Neural progenitor cell (in vitro differentiated cells): Measurements from ENCODE around the gene PTPRN2. TPM values are rescaled to one million over a fixed set of nuclear protein-coding genes. Genes with fewer than 3 reads are reported as not detected.

Source experiments
- DNase-seq: peaks from one replicate; pipeline ENCODE4 v3.0.0-alpha.2; 2016; ENCODE audit warnings: low spot score
- H2AFZ ChIP-seq: fragments of 200-600 bp; sonication (generic); replicated peaks from 2 replicates; pipeline ENCODE4 v1.6.1; 2016; ENCODE audit warnings: antibody characterized with exemption
- H3F3A ChIP-seq: fragments of 200-600 bp; sonication (generic); 2 replicates; pipeline ENCODE4 v1.6.1; 2016; ENCODE audit warnings: antibody characterized with exemption, low read depth
- H3K27ac ChIP-seq: fragments of 200-600 bp; sonication (generic); 2 replicates; pipeline ENCODE4 v1.5.1; 2016; ENCODE audit warnings: mild to moderate bottlenecking
- H3K27me3 ChIP-seq: fragments of 200-600 bp; sonication (generic); 2 replicates; pipeline ENCODE4 v1.6.1; 2016; ENCODE audit warnings: mild to moderate bottlenecking, moderate library complexity
- H3K36me3 ChIP-seq: fragments of 200-600 bp; sonication (generic); 2 replicates; pipeline ENCODE4 v1.5.1; 2016
- H3K4me1 ChIP-seq: fragments of 200-600 bp; sonication (generic); 2 replicates; pipeline ENCODE4 v1.6.1; 2016; ENCODE audit warnings: mixed run types
- H3K4me2 ChIP-seq: fragments of 200-600 bp; sonication (generic); 2 replicates; pipeline ENCODE4 v1.6.1; 2016
- H3K4me3 ChIP-seq: fragments of 200-600 bp; sonication (generic); 2 replicates; pipeline ENCODE4 v1.5.1; 2016
- H3K79me2 ChIP-seq: fragments of 200-600 bp; sonication (generic); 2 replicates; pipeline ENCODE4 v1.6.1; 2016; ENCODE audit warnings: low read depth
- H3K9ac ChIP-seq: fragments of 200-600 bp; sonication (generic); 2 replicates; pipeline ENCODE4 v1.6.1; 2016
- H3K9me3 ChIP-seq: fragments of 200-600 bp; sonication (generic); 2 replicates; pipeline ENCODE4 v1.5.1; 2016; ENCODE audit warnings: low read depth
- H4K20me1 ChIP-seq: fragments of 200-600 bp; sonication (generic); 2 replicates; pipeline ENCODE4 v1.6.1; 2016; ENCODE audit warnings: low read depth
- H3K27ac Mint-ChIP-seq: 3 replicates; pipeline ENCODE4 v1.8.0; 2021; ENCODE audit warnings: mixed read lengths
- H3K27me3 Mint-ChIP-seq: 2 replicates; pipeline ENCODE4 v1.8.0; 2022; ENCODE audit warnings: low read depth, mild to moderate bottlenecking, inconsistent platforms, moderate library complexity, mixed read lengths; ENCODE audit not compliant: insufficient read depth
- H3K36me3 Mint-ChIP-seq: 3 replicates; pipeline ENCODE4 v1.8.0; 2021; ENCODE audit warnings: mixed read lengths
- H3K4me1 Mint-ChIP-seq: 3 replicates; pipeline ENCODE4 v1.8.0; 2021; ENCODE audit warnings: mixed read lengths
- H3K4me3 Mint-ChIP-seq: 3 replicates; pipeline ENCODE4 v1.8.0; 2021; ENCODE audit warnings: mild to moderate bottlenecking, moderate library complexity, mixed read lengths
- H3K9me3 Mint-ChIP-seq: 3 replicates; pipeline ENCODE4 v1.8.0; 2020; ENCODE audit warnings: mixed read lengths
- EZH2 ChIP-seq: fragments of 200-600 bp; sonication (generic); IDR thresholded peaks from 2 replicates; pipeline ENCODE4 v1.6.1; 2017; ENCODE audit warnings: antibody characterized with exemption, mild to moderate bottlenecking, moderate library complexity
- EZH2phosphoT487 ChIP-seq: fragments of 200-600 bp; sonication (generic); IDR thresholded peaks from 2 replicates; pipeline ENCODE4 v1.6.1; 2017; ENCODE audit warnings: antibody characterized with exemption
- total RNA-seq: library from RNA; depleted of rRNA; stranded (reverse); fragments of >200 nt; gene quantifications from 2 replicates; pipeline ENCODE4 v1.2.3, GENCODE V29; 2015; ENCODE audit warnings: low replicate concordance
- TF ChIP-seq, protein P1 (sequence below): fragments of 200-600 bp; sonication (generic); IDR thresholded peaks from 2 replicates; pipeline ENCODE4 v1.5.1; 2017; ENCODE audit warnings: antibody characterized with exemption, mild to moderate bottlenecking

Gene PTPRN2
- total RNA-seq, 1 donor from 2014 or later: 3.0 TPM

DNA sequence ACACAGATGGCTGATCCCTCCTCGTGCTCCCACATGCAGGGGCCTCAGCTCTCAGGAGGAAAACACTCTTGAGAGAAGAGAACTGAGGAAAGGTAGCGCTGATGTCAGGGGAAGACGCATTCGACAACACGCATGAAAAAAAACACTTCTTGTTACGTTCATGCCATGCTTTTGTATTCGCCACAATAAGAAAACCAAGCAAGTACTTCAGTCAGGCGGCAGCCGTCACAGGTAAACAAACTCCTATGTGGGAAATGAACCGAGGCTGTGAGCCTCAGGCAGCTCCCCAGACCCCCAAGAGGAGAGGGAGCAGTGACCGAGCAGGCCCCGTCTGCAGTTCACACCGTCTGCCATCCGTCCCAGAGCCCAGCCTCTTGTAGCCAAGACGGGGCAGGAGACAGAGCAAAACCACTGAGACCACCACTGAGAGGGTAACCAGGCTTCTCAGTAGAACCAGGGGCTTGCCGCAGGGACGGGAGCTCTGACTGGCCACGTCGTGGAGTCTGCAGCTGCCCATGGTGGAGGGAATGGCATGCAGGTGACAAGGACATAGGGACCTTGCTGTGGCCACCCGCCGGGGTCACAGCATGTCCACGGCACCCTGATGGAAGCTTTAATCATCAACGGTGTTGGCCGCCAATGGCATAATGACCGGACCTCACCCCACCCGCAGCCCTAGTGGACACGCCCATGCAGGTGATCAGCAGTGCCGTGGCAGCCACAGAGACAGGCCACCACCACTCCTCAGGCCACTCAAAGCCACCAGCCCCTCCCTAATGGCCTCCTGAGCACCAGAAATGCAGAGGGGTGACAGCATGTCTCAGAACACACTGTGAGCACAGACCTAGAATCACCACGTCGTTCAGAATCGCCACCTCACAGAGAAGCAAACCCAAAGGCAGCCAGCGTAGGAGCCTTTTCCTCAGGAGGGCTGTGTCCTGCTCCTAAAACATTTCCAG, 304.3 kb downstream of the PTPRN2 start:
- Histone ChIP-seq H3K36me3 (peaks cover 6% of the 10 kb centered on the region), H4K20me1 (no peaks in the 10 kb centered on the region), H3K9me3 (peaks cover 17% of the 10 kb centered on the region), H2AFZ (no peak overlapping the region), H3F3A (no peaks in the 10 kb centered on the region), H3K79me2 (no peaks in the 10 kb centered on the region), H3K4me3 (no peak overlapping the region), H3K27ac (no peak overlapping the region), H3K4me1 (no peaks in the 10 kb centered on the region), H3K4me2 (no peak overlapping the region), H3K27me3 (no peaks in the 10 kb centered on the region), H3K9ac (no peak overlapping the region)
- peaks cover 15% of the 10 kb centered on the region for H3K9me3 Mint-ChIP-seq
- H3K4me3 Mint-ChIP-seq: no peak overlapping the region
- H3K36me3 Mint-ChIP-seq: no peaks in the 10 kb centered on the region
- peak overlapping the region; percentile 87 for H3K27ac Mint-ChIP-seq
- H3K27me3 Mint-ChIP-seq: peaks cover 4% of the 10 kb centered on the region
- H3K4me1 Mint-ChIP-seq: peaks cover 9% of the 10 kb centered on the region
- DNase-seq: no peak
- TF ChIP-seq EZH2phosphoT487: no peak
- TF ChIP-seq EZH2: no peak
- TF ChIP-seq, protein P1, sequence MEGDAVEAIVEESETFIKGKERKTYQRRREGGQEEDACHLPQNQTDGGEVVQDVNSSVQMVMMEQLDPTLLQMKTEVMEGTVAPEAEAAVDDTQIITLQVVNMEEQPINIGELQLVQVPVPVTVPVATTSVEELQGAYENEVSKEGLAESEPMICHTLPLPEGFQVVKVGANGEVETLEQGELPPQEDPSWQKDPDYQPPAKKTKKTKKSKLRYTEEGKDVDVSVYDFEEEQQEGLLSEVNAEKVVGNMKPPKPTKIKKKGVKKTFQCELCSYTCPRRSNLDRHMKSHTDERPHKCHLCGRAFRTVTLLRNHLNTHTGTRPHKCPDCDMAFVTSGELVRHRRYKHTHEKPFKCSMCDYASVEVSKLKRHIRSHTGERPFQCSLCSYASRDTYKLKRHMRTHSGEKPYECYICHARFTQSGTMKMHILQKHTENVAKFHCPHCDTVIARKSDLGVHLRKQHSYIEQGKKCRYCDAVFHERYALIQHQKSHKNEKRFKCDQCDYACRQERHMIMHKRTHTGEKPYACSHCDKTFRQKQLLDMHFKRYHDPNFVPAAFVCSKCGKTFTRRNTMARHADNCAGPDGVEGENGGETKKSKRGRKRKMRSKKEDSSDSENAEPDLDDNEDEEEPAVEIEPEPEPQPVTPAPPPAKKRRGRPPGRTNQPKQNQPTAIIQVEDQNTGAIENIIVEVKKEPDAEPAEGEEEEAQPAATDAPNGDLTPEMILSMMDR: no peak

DNA sequence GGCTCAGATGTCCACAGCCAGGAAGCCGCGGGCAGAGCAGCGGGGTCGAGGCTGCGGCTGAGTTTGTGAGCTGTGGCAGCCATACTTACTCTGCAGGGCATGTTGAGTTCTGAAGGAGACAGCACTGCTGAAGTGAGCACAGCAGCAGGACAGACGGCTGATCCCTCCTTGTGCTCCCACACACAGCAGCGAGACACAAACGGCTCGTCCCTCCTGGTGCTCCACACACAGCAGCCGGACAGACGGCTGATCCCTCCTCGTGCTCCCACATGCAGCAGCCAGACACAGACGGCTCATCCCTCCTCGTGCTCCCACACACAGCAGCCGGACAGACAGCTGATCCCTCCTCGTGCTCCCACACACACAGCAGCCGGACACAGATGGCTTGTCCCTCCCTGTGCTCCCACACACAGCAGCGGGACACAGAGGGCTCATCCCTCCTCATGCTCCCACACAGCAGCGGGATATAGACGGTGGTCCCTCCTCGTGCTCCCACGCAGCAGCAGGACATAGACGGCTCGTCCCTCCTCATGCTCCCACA, 305.1 kb downstream of the PTPRN2 start:
- H3K4me1 ChIP-seq: no peaks in the 10 kb centered on the region
- no peaks in the 10 kb centered on the region for H4K20me1 ChIP-seq
- H3K36me3 ChIP-seq: peaks cover 6% of the 10 kb centered on the region
- H3K4me3 Mint-ChIP-seq: peak overlapping the region; percentile 43
- peaks cover 4% of the 10 kb centered on the region for H3K27me3 Mint-ChIP-seq
- H3K4me2 ChIP-seq: no peak overlapping the region
- TF ChIP-seq, protein P1: no peak
- TF ChIP-seq EZH2phosphoT487: no peak
- no peak for TF ChIP-seq EZH2
- H3K36me3 Mint-ChIP-seq: no peaks in the 10 kb centered on the region
- H3K4me3 ChIP-seq: no peak overlapping the region
- no peaks in the 10 kb centered on the region for H3F3A ChIP-seq
- no peaks in the 10 kb centered on the region for H3K27me3 ChIP-seq
- no peaks in the 10 kb centered on the region for H3K79me2 ChIP-seq
- H3K9me3 ChIP-seq: peaks cover 9% of the 10 kb centered on the region
- H3K27ac ChIP-seq: no peak overlapping the region
- H3K9me3 Mint-ChIP-seq: peaks cover 12% of the 10 kb centered on the region
- DNase-seq: no peak
- no peak overlapping the region for H2AFZ ChIP-seq
- peaks cover 9% of the 10 kb centered on the region for H3K4me1 Mint-ChIP-seq
- H3K27ac Mint-ChIP-seq: peak overlapping the region; percentile 87
- no peak overlapping the region for H3K9ac ChIP-seq

DNA sequence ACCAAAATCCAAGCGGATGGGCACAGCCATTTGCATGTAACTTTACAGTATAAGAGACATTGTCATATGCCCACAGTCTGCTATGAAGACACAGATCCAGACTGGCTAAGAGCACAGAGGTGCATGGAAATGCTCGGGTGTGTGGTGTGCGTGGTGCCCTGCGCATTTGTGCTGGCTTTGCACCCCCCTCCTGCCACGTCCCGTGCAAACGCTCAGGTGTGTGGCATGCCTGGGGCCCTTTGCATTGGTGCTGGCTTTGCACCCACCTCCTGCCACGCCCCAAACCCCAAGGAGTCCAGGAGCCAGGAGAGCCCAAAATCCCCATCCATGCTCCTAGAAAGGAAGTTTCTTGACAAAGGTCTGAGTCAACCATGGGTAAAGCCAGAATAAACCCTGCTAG, 306.2 kb downstream of the PTPRN2 start:
- no peaks in the 10 kb centered on the region for H3K27me3 ChIP-seq
- no peak overlapping the region for H3K4me2 ChIP-seq
- no peak overlapping the region for H3K27ac Mint-ChIP-seq
- peaks cover 5% of the 10 kb centered on the region for H3K9me3 Mint-ChIP-seq
- H3K9ac ChIP-seq: no peak overlapping the region
- peaks cover under 1% of the 10 kb centered on the region for H3K9me3 ChIP-seq
- H3F3A ChIP-seq: no peaks in the 10 kb centered on the region
- H3K36me3 Mint-ChIP-seq: no peaks in the 10 kb centered on the region
- H3K4me3 Mint-ChIP-seq: no peak overlapping the region
- DNase-seq: no peak
- H3K36me3 ChIP-seq: peaks cover 1% of the 10 kb centered on the region
- H4K20me1 ChIP-seq: no peaks in the 10 kb centered on the region
- TF ChIP-seq, protein P1: no peak
- no peak for TF ChIP-seq EZH2
- no peak for TF ChIP-seq EZH2phosphoT487
- H3K4me1 ChIP-seq: no peaks in the 10 kb centered on the region
- H3K4me3 ChIP-seq: no peak overlapping the region
- no peak overlapping the region for H2AFZ ChIP-seq
- H3K4me1 Mint-ChIP-seq: peaks cover 9% of the 10 kb centered on the region
- H3K27me3 Mint-ChIP-seq: peaks cover 4% of the 10 kb centered on the region
- no peak overlapping the region for H3K27ac ChIP-seq
- H3K79me2 ChIP-seq: no peaks in the 10 kb centered on the region
